ENCODE measurements around the gene HIF1AN.

- TF ChIP-seq, protein P1, sequence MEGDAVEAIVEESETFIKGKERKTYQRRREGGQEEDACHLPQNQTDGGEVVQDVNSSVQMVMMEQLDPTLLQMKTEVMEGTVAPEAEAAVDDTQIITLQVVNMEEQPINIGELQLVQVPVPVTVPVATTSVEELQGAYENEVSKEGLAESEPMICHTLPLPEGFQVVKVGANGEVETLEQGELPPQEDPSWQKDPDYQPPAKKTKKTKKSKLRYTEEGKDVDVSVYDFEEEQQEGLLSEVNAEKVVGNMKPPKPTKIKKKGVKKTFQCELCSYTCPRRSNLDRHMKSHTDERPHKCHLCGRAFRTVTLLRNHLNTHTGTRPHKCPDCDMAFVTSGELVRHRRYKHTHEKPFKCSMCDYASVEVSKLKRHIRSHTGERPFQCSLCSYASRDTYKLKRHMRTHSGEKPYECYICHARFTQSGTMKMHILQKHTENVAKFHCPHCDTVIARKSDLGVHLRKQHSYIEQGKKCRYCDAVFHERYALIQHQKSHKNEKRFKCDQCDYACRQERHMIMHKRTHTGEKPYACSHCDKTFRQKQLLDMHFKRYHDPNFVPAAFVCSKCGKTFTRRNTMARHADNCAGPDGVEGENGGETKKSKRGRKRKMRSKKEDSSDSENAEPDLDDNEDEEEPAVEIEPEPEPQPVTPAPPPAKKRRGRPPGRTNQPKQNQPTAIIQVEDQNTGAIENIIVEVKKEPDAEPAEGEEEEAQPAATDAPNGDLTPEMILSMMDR (IDR thresholded peaks at IDR 0.05; ENCODE audit: borderline replicate concordance, extremely low read depth, low read length, poor library complexity, severe bottlenecking), result no peak
- TF ChIP-seq EZH2 (IDR thresholded peaks at IDR 0.05; ENCODE audit: borderline replicate concordance, low read depth, low read length, severe bottlenecking), result no peak
These were observed 30.6 kb upstream of the HIF1AN start for GRCh38 chr10:100505164-100505563.

Data from DND-41 (cell line).